Esophagus muscularis mucosa (tissue), 3 donors: ENCODE data around the gene CDK14.

ENCODE experiments used
- CTCF ChIP-seq, 3 experiments: fragments of 200-600 bp in 2 of 3; fragments of 450-650 bp in 1 of 3; sonication (generic) in 2 of 3; IDR thresholded peaks; one replicate each; pipeline ENCODE4 v1.5.1; 2017 to 2019; ENCODE audit warnings: antibody characterized with exemption in 3 of 3, mild to moderate bottlenecking in 2 of 3, moderate library complexity in 1 of 3
- POLR2A ChIP-seq: fragments of 450-650 bp; IDR thresholded peaks from one replicate; pipeline ENCODE4 v1.6.1; 2017; ENCODE audit warnings: antibody characterized with exemption, moderate library complexity, mild to moderate bottlenecking, low read depth

- no peak for TF ChIP-seq CTCF (IDR thresholded peaks at IDR 0.05)
- TF ChIP-seq POLR2A = no peak
Measured at GRCh38 chr7:90677486-90678404, 81.6 kb downstream of the CDK14 start.
